Liver (tissue), 9 donors: Measurements from ENCODE around the gene RNF41. TPM values are rescaled to one million over a fixed set of nuclear protein-coding genes. Genes with fewer than 3 reads are reported as not detected.

Source experiments
- DNase-seq: peaks from one replicate; pipeline ENCODE4 v3.0.0-alpha.2; 2017; ENCODE audit warnings: low spot score
- H3K27ac ChIP-seq, 2 donors: one replicate each; pipeline ENCODE4 v1.7.0; 2013; ENCODE audit warnings: inconsistent platforms in 2 of 2, low read length in 2 of 2, control low read depth in 1 of 2, low read depth in 1 of 2, mild to moderate bottlenecking in 1 of 2
- H3K27me3 ChIP-seq, 4 donors: one replicate each; pipeline versions ENCODE4 v1.6.1 to v1.7.0; 2013; ENCODE audit warnings: low read length in 3 of 4, inconsistent platforms in 1 of 4, mild to moderate bottlenecking in 1 of 4, moderate library complexity in 1 of 4; ENCODE audit not compliant: control insufficient read depth in 4 of 4, insufficient read depth in 4 of 4
- H3K36me3 ChIP-seq, 4 donors: one replicate each; pipeline versions ENCODE4 v1.6.1 to v1.7.0; 2013; ENCODE audit warnings: low read length in 3 of 4, mild to moderate bottlenecking in 3 of 4, low read depth in 1 of 4, moderate library complexity in 1 of 4; ENCODE audit not compliant: control insufficient read depth in 4 of 4, insufficient read depth in 3 of 4
- H3K4me1 ChIP-seq, 4 donors: one replicate each; pipeline versions ENCODE4 v1.6.1 to v1.7.0; 2013; ENCODE audit warnings: low read length in 3 of 4, mild to moderate bottlenecking in 3 of 4, moderate library complexity in 1 of 4; ENCODE audit not compliant: control insufficient read depth in 4 of 4, insufficient read depth in 4 of 4
- H3K4me3 ChIP-seq, 3 donors: one replicate each; pipeline versions ENCODE4 v1.6.1 to v1.7.0; 2013; ENCODE audit warnings: low read length in 3 of 3, control low read depth in 1 of 3, low read depth in 1 of 3, mild to moderate bottlenecking in 1 of 3
- H3K9ac ChIP-seq, 2 donors: one replicate each; pipeline ENCODE4 v1.7.0; 2013; ENCODE audit warnings: low read length in 2 of 2, mild to moderate bottlenecking in 2 of 2, moderate library complexity in 2 of 2, control low read depth in 1 of 2, low read depth in 1 of 2
- H3K9me3 ChIP-seq, 4 donors: one replicate each; pipeline versions ENCODE4 v1.6.1 to v1.7.0; 2013; ENCODE audit warnings: low read length in 3 of 4; ENCODE audit not compliant: control insufficient read depth in 4 of 4
- EGR1 ChIP-seq, 2 donors: IDR thresholded peaks; 2 replicates each; pipeline ENCODE4 v1.6.1; 2016 to 2018; ENCODE audit warnings: antibody characterized with exemption in 2 of 2, low read depth in 2 of 2
- FOXA1 ChIP-seq: IDR thresholded peaks from 2 replicates; pipeline ENCODE4 v1.6.1; 2016; ENCODE audit warnings: antibody characterized with exemption
- FOXA2 ChIP-seq: IDR thresholded peaks from 2 replicates; pipeline ENCODE4 v1.6.1; 2016; ENCODE audit warnings: antibody characterized with exemption
- GABPA ChIP-seq, 2 donors: IDR thresholded peaks in 1 of 2; conservative IDR thresholded peaks in 1 of 2; 2 replicates each; pipeline ENCODE4 v1.6.1; 2016; ENCODE audit warnings: antibody characterized with exemption in 2 of 2, mild to moderate bottlenecking in 1 of 2, moderate library complexity in 1 of 2
- HNF4A ChIP-seq, 2 donors: conservative IDR thresholded peaks; 2 replicates each; pipeline ENCODE4 v1.6.1; 2016; ENCODE audit warnings: antibody characterized with exemption in 2 of 2, mild to moderate bottlenecking in 2 of 2
- HNF4G ChIP-seq: IDR thresholded peaks from 2 replicates; pipeline ENCODE4 v1.6.1; 2016; ENCODE audit warnings: antibody characterized with exemption
- JUND ChIP-seq, 2 donors: IDR thresholded peaks; 2 replicates each; pipeline ENCODE4 v1.6.1; 2016; ENCODE audit warnings: antibody characterized with exemption in 2 of 2
- NR2F2 ChIP-seq: IDR thresholded peaks from 2 replicates; pipeline ENCODE4 v1.6.1; 2016; ENCODE audit warnings: antibody characterized with exemption
- RAD21 ChIP-seq, 2 donors: IDR thresholded peaks; 2 replicates each; pipeline ENCODE4 v1.6.1; 2016; ENCODE audit warnings: antibody characterized with exemption in 2 of 2, mild to moderate bottlenecking in 2 of 2
- RXRA ChIP-seq, 2 donors: IDR thresholded peaks; 2 replicates each; pipeline ENCODE4 v1.6.1; 2017 to 2018; ENCODE audit warnings: antibody characterized with exemption in 2 of 2, mild to moderate bottlenecking in 1 of 2
- SP1 ChIP-seq: IDR thresholded peaks from 2 replicates; pipeline ENCODE4 v1.6.1; 2018; ENCODE audit warnings: antibody characterized with exemption, mild to moderate bottlenecking
- TAF1 ChIP-seq: conservative IDR thresholded peaks from 2 replicates; pipeline ENCODE4 v1.6.1; 2016; ENCODE audit warnings: antibody characterized with exemption, mild to moderate bottlenecking
- YY1 ChIP-seq: IDR thresholded peaks from 2 replicates; pipeline ENCODE4 v1.6.1; 2016; ENCODE audit warnings: antibody characterized with exemption, mild to moderate bottlenecking
- WGBS: extraction: QIAGEN DNeasy Blood & Tissue Kit; methylation state at CpG from one replicate; pipeline ENCODE4 v1.1.7; 2013; 5-methylcytosine and 5-hydroxymethylcytosine counted together
- polyA plus RNA-seq, 2 donors: library from polyadenylated mRNA; stranded (reverse) in 1 of 2; unstranded in 1 of 2; fragments of 200-250 nt in 1 of 2; fragments of >200 nt in 1 of 2; fragmentation: Nextera tagmentation in 1 of 2; extraction: Ambion mirVana in 1 of 2; gene quantifications; one replicate each; pipeline versions ENCODE4 v1.2.1 to v1.2.3, GENCODE V29; 2013 to 2015
- total RNA-seq, 2 donors: library from RNA; depleted of rRNA; stranded (reverse); fragments of >200 nt; gene quantifications; one replicate each; pipeline ENCODE4 v1.2.3, GENCODE V29; 2014
- TF ChIP-seq, protein P1 (sequence below): IDR thresholded peaks from 2 replicates; pipeline ENCODE4 v1.6.1; 2016; ENCODE audit warnings: antibody characterized with exemption
- TF ChIP-seq, protein P2 (sequence below): IDR thresholded peaks from 2 replicates; pipeline ENCODE4 v1.6.1; 2016; ENCODE audit warnings: antibody characterized with exemption
- TF ChIP-seq, protein P3 (sequence below): IDR thresholded peaks from 2 replicates; pipeline ENCODE4 v1.6.1; 2016; ENCODE audit warnings: antibody characterized with exemption
- TF ChIP-seq, protein P4 (sequence below): IDR thresholded peaks from 2 replicates; pipeline ENCODE4 v1.6.1; 2016; ENCODE audit warnings: antibody characterized with exemption, mild to moderate bottlenecking
- TF ChIP-seq, protein P5 (sequence below): fragments of 150-350 bp; IDR thresholded peaks from 2 replicates; pipeline ENCODE4 v1.5.1; 2017; ENCODE audit warnings: improper control_type of control experiment, low read depth, low read length; ENCODE audit not compliant: missing input control
- donor health status: healthy.
- donor health status: healthy.
- donor health status: healthy.
- donor health status: healthy.
- donor health status: healthy.

Gene RNF41
- total and polyA plus RNA-seq, 4 donors: 7.6 to 31.8 (median 16.8) TPM

DNA sequence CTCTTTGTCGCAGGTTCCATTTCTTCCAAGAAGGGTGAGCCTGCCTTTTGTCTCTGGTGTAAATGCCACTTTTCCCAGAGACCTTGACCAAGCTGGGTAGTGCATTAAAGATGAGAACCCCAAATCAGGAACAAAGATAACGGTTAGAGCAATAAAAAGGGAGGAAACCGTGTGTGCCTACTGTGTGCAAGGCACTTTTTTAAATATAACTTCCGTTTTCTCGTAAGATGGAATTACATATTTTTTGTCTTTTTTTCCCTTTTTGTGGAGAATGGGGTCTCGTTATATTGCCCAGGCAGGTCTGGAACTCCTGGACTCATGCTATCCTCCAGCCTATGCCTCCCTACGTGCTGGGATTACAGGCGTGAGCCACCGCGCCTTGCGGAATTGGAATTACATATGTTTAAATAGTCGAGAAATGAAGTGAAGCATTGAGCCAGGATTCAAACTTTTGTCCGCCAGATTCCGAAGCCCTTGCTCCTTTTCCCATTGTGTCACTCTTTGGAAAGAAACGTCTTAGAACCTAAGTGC, 1.9 kb upstream of the RNF41 start:
- no peaks in the 10 kb centered on the region for H3K27me3 ChIP-seq
- peak overlapping the region; percentile 27 to 44 (median 41) for H3K4me3 ChIP-seq
- H3K4me1 ChIP-seq: peaks cover 4 to 42% (median 31%) of the 10 kb centered on the region in 4 donors
- peaks cover 0 to 2% (median 0%) of the 10 kb centered on the region in 4 donors for H3K36me3 ChIP-seq
- 38% methylated on average over 15 of the region's 15 CpGs for WGBS
- no peak for DNase-seq
- TF ChIP-seq HNF4G (no peak), RXRA (IDR thresholded peaks at IDR 0.05) (no peak), YY1 (no peak), RAD21 (IDR thresholded peaks at IDR 0.05) (no peak), TAF1 (no peak), SP1 (no peak), NR2F2 (no peak), EGR1 (IDR thresholded peaks at IDR 0.05; ENCODE audit: low read depth in 2 of 2) (no peak), GABPA (IDR thresholded peaks at IDR 0.05 in 1 of 2, conservative IDR thresholded peaks at IDR 0.05 in 1 of 2) (no peak), JUND (IDR thresholded peaks at IDR 0.05) (no peak), HNF4A (conservative IDR thresholded peaks at IDR 0.05) (no peak), FOXA1 (no peak), FOXA2 (no peak)
- TF ChIP-seq, protein P1, sequence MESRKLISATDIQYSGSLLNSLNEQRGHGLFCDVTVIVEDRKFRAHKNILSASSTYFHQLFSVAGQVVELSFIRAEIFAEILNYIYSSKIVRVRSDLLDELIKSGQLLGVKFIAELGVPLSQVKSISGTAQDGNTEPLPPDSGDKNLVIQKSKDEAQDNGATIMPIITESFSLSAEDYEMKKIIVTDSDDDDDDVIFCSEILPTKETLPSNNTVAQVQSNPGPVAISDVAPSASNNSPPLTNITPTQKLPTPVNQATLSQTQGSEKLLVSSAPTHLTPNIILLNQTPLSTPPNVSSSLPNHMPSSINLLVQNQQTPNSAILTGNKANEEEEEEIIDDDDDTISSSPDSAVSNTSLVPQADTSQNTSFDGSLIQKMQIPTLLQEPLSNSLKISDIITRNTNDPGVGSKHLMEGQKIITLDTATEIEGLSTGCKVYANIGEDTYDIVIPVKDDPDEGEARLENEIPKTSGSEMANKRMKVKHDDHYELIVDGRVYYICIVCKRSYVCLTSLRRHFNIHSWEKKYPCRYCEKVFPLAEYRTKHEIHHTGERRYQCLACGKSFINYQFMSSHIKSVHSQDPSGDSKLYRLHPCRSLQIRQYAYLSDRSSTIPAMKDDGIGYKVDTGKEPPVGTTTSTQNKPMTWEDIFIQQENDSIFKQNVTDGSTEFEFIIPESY: no peak
- TF ChIP-seq, protein P2, sequence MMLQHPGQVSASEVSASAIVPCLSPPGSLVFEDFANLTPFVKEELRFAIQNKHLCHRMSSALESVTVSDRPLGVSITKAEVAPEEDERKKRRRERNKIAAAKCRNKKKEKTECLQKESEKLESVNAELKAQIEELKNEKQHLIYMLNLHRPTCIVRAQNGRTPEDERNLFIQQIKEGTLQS: no peak
- TF ChIP-seq, protein P3, sequence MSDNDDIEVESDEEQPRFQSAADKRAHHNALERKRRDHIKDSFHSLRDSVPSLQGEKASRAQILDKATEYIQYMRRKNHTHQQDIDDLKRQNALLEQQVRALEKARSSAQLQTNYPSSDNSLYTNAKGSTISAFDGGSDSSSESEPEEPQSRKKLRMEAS: no peak
- TF ChIP-seq, protein P4, sequence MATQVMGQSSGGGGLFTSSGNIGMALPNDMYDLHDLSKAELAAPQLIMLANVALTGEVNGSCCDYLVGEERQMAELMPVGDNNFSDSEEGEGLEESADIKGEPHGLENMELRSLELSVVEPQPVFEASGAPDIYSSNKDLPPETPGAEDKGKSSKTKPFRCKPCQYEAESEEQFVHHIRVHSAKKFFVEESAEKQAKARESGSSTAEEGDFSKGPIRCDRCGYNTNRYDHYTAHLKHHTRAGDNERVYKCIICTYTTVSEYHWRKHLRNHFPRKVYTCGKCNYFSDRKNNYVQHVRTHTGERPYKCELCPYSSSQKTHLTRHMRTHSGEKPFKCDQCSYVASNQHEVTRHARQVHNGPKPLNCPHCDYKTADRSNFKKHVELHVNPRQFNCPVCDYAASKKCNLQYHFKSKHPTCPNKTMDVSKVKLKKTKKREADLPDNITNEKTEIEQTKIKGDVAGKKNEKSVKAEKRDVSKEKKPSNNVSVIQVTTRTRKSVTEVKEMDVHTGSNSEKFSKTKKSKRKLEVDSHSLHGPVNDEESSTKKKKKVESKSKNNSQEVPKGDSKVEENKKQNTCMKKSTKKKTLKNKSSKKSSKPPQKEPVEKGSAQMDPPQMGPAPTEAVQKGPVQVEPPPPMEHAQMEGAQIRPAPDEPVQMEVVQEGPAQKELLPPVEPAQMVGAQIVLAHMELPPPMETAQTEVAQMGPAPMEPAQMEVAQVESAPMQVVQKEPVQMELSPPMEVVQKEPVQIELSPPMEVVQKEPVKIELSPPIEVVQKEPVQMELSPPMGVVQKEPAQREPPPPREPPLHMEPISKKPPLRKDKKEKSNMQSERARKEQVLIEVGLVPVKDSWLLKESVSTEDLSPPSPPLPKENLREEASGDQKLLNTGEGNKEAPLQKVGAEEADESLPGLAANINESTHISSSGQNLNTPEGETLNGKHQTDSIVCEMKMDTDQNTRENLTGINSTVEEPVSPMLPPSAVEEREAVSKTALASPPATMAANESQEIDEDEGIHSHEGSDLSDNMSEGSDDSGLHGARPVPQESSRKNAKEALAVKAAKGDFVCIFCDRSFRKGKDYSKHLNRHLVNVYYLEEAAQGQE: no peak
- TF ChIP-seq, protein P5, sequence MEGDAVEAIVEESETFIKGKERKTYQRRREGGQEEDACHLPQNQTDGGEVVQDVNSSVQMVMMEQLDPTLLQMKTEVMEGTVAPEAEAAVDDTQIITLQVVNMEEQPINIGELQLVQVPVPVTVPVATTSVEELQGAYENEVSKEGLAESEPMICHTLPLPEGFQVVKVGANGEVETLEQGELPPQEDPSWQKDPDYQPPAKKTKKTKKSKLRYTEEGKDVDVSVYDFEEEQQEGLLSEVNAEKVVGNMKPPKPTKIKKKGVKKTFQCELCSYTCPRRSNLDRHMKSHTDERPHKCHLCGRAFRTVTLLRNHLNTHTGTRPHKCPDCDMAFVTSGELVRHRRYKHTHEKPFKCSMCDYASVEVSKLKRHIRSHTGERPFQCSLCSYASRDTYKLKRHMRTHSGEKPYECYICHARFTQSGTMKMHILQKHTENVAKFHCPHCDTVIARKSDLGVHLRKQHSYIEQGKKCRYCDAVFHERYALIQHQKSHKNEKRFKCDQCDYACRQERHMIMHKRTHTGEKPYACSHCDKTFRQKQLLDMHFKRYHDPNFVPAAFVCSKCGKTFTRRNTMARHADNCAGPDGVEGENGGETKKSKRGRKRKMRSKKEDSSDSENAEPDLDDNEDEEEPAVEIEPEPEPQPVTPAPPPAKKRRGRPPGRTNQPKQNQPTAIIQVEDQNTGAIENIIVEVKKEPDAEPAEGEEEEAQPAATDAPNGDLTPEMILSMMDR: no peak
- peak overlapping the region; percentile 51 to 54 for H3K27ac ChIP-seq
- H3K9me3 ChIP-seq: no peaks in the 10 kb centered on the region
- no peak overlapping the region for H3K9ac ChIP-seq
